Nephron (organoid): Measurements from ENCODE around the gene ZNF697.
"Not testable (repeated sequence)": the region's sequence is repeated elsewhere in the genome, so short reads cannot be mapped to it uniquely, and the experiment has no call there.

Experiments
- H3K27ac Mint-ChIP-seq, 3 experiments: 2 replicates each; pipeline ENCODE4 v1.8.0; 2020; ENCODE audit warnings: mixed read lengths in 3 of 3, mild to moderate bottlenecking in 2 of 3, moderate library complexity in 1 of 3
- H3K27me3 Mint-ChIP-seq: 2 replicates; pipeline ENCODE4 v1.8.0; 2021; ENCODE audit warnings: low read depth, mild to moderate bottlenecking, moderate library complexity, mixed read lengths
- H3K36me3 Mint-ChIP-seq: 2 replicates; pipeline ENCODE4 v1.8.0; 2020; ENCODE audit warnings: low read depth, mixed read lengths
- H3K4me1 Mint-ChIP-seq: 2 replicates; pipeline ENCODE4 v1.8.0; 2020; ENCODE audit warnings: mixed read lengths
- H3K4me3 Mint-ChIP-seq, 3 experiments: 2 replicates each; pipeline ENCODE4 v1.8.0; 2020; ENCODE audit warnings: mild to moderate bottlenecking in 3 of 3, mixed read lengths in 3 of 3, moderate library complexity in 2 of 3
- H3K9me3 Mint-ChIP-seq: 2 replicates; pipeline ENCODE4 v1.8.0; 2020; ENCODE audit warnings: mixed read lengths
- TF ChIP-seq, protein P1 (sequence below), 3 experiments: fragments of 200-600 bp; sonication (generic); IDR thresholded peaks; one replicate each; pipeline ENCODE4 v1.5.0; 2021; ENCODE audit warnings: antibody characterized with exemption in 3 of 3; ENCODE audit not compliant: unreplicated experiment in 3 of 3

The ZNF697 gene

DNA sequence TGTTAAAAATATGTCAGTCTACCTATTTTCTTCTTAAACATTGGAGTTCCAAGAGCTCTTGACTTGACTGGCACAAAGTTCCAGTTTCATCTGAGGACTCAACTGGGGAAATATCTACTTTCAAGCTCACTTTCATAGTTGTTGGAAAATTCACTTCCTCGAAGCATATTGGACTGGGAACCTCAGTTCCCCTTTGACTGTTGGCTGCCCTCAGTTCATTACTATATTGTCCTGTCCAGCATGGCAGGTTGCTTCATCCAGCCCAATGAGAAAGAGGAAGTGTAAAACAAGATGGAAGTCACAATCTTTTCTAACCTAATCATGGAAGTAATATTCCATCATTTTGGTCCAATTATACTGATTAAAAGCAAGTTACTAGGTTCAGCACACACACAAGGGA is 54.3 kb downstream of the ZNF697 start:
- TF ChIP-seq, protein P1, sequence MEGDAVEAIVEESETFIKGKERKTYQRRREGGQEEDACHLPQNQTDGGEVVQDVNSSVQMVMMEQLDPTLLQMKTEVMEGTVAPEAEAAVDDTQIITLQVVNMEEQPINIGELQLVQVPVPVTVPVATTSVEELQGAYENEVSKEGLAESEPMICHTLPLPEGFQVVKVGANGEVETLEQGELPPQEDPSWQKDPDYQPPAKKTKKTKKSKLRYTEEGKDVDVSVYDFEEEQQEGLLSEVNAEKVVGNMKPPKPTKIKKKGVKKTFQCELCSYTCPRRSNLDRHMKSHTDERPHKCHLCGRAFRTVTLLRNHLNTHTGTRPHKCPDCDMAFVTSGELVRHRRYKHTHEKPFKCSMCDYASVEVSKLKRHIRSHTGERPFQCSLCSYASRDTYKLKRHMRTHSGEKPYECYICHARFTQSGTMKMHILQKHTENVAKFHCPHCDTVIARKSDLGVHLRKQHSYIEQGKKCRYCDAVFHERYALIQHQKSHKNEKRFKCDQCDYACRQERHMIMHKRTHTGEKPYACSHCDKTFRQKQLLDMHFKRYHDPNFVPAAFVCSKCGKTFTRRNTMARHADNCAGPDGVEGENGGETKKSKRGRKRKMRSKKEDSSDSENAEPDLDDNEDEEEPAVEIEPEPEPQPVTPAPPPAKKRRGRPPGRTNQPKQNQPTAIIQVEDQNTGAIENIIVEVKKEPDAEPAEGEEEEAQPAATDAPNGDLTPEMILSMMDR (IDR thresholded peaks at IDR 0.05; ENCODE audit: unreplicated experiment in 3 of 3) = no peak
- peaks cover 3% of the 10 kb centered on the region for H3K27me3 Mint-ChIP-seq
- peaks cover 2% of the 10 kb centered on the region for H3K4me1 Mint-ChIP-seq
- H3K9me3 Mint-ChIP-seq = peaks cover 11% of the 10 kb centered on the region
- H3K36me3 Mint-ChIP-seq = no peaks in the 10 kb centered on the region
- H3K4me3 Mint-ChIP-seq = no peak overlapping the region
- H3K27ac Mint-ChIP-seq = no peak overlapping the region

DNA sequence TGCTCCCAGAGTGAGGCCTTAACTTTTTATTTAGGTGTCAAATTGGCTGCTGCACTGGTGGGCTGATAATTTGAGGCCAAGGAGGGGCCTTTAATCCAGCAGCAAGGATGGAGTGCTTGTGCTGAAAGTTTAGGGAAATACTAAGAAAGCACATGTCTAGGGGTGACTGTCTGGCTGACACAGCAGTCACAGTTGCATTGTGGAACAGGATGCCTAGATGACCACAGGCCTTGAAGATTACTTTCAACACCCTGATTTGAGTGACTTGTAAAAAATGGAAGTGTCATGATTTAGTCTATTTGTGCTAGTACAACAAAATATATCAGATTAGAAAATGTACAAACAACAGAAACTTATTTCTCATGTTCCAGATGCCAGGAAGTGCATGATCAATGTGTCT is 57.7 kb downstream of the ZNF697 start:
- Mint-ChIP-seq H3K27me3 (no peaks in the 10 kb centered on the region), H3K27ac (no peak overlapping the region), H3K9me3 (peaks cover 11% of the 10 kb centered on the region), H3K36me3 (no peaks in the 10 kb centered on the region), H3K4me1 (peaks cover 26% of the 10 kb centered on the region), H3K4me3 (no peak overlapping the region)
- TF ChIP-seq, protein P1 (IDR thresholded peaks at IDR 0.05; ENCODE audit: unreplicated experiment in 3 of 3) = no peak

DNA sequence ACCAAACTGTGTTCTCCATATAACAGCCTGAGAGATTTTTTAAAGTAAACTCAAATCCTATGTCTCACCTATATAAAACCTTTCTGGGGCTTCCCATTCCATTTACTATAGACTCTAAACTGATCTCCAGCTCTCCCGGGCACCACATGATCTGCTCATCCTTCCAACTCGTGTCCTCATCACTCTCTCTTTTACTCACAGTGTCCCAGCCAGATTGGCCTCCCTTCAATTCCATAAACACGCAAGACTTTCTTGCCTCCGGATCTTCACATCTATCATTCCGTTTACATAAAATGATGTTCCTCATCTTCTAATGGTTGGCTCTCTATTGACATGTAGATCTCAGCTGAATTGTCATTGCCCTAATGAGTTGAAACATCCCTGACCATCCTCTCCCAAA is 59.4 kb downstream of the ZNF697 start:
- H3K9me3 Mint-ChIP-seq = peaks cover 6% of the 10 kb centered on the region
- H3K4me3 Mint-ChIP-seq = no peak overlapping the region
- TF ChIP-seq, protein P1 (IDR thresholded peaks at IDR 0.05; ENCODE audit: unreplicated experiment in 3 of 3) = no peak
- no peaks in the 10 kb centered on the region for H3K36me3 Mint-ChIP-seq
- H3K4me1 Mint-ChIP-seq = peaks cover 28% of the 10 kb centered on the region
- H3K27me3 Mint-ChIP-seq = no peaks in the 10 kb centered on the region
- peak overlapping the region; percentile 5 to 56 (median 53) for H3K27ac Mint-ChIP-seq

DNA sequence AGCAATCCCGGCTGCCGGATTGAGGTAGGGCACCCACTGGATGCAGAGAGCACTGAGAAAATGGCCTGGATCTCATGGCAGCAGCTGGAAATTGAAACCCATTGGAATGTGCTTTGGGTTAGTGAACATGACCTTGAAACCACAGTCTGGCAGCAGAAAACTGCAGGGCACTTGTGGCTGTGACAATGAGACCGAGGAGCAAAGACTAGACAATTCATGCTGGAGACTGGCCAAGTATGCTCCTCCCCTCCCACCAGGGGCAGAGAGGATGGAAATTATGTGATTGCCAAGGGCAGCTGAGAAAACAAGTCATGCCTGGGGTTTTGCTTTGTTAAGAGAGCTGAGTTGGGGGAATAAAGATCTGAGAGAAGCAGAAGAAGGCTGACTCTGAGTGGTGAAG is 60.7 kb downstream of the ZNF697 start:
- Mint-ChIP-seq H3K9me3 (peaks cover 2% of the 10 kb centered on the region), H3K27me3 (no peaks in the 10 kb centered on the region), H3K27ac (peak overlapping the region; percentile 76 to 96 (median 90)), H3K4me3 (peak overlapping the region in 2 of 3 experiments; percentile 17 to 28), H3K36me3 (no peaks in the 10 kb centered on the region), H3K4me1 (peaks cover 38% of the 10 kb centered on the region)
- TF ChIP-seq, protein P1 (IDR thresholded peaks at IDR 0.05; ENCODE audit: unreplicated experiment in 3 of 3) = no peak

DNA sequence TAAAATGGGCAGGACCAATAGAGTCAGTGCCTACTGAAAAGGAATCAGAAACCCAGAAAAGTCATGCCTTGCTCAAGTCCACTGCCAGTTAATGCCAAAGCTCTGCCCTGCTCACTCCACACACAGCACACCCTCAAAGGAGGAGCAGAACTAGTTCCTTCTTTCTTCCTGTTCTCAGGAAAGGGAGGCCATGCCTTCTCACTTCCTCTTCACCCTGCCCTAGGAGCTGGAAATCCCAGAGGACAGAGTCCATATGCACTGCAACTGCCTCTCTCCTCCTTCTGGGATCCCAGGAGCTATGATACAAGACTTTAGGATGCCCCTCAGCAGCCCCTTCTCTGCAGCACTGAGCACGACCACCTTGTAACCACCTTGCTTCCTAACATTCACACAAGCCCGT is 62.3 kb downstream of the ZNF697 start:
- H3K27ac Mint-ChIP-seq = peak overlapping the region in 2 of 3 experiments; percentile 6 to 11
- H3K4me1 Mint-ChIP-seq = peaks cover 38% of the 10 kb centered on the region
- H3K4me3 Mint-ChIP-seq, H3K36me3 Mint-ChIP-seq, H3K9me3 Mint-ChIP-seq, H3K27me3 Mint-ChIP-seq: not testable (repeated sequence)

DNA sequence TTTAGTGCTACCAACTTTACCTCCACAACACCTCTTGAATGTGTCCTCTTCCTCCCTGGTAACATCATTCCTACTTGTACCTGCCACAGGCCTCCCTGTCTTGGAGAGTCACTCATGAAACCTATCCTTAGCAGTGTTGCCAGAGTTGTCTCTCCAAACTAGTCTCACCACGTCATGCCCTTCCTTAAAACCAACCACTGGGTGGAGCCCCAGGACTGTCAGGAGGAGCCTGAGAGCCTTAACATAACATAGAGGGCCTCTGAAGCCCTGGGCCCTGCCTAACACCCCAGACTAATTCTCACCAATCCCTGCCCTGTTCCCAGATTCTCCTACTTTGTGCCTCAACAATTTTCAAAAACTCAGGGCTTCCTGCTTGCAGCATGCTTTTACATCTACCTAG is 65.3 kb downstream of the ZNF697 start:
- Mint-ChIP-seq H3K36me3 (no peaks in the 10 kb centered on the region), H3K4me3 (no peak overlapping the region), H3K27me3 (no peaks in the 10 kb centered on the region), H3K27ac (peak overlapping the region in 2 of 3 experiments; percentile 28 to 32), H3K9me3 (peaks cover 3% of the 10 kb centered on the region), H3K4me1 (peaks cover 30% of the 10 kb centered on the region)
- TF ChIP-seq, protein P1 (IDR thresholded peaks at IDR 0.05; ENCODE audit: unreplicated experiment in 3 of 3) = peak; percentile 51 to 57 (median 54)

DNA sequence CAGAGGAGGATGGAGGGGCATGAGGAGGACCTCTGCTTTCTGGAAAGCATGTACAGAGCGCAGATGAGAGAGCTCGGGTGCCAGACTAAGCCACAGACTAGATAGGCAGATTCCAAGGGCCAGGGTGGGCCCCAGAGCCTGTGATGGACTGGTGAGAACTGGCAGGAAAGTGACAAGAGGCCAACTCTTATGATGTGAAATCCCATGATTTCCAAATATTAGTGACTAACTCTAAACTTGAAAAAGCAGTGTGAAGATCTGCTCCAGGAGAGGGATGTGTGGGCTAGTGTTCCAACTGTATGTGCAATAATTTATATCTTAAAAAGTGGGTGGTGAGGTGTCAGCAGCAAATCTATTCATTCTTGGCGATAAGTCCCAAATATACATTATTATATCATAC is 67.0 kb downstream of the ZNF697 start:
- not testable (repeated sequence) for H3K27me3 Mint-ChIP-seq, H3K36me3 Mint-ChIP-seq, H3K27ac Mint-ChIP-seq, H3K4me3 Mint-ChIP-seq, H3K9me3 Mint-ChIP-seq
- peaks cover 16% of the 10 kb centered on the region for H3K4me1 Mint-ChIP-seq
